Small intestine (tissue), 7 donors: ENCODE measurements around the gene TYROBP. TPM values are rescaled to one million over a fixed set of nuclear protein-coding genes. Genes with fewer than 3 reads are reported as not detected.
A peak's percentile ranks its signal among the peaks of the same experiment; 100 is the strongest.

Source experiments
- DNase-seq, 2 donors: peaks; one replicate each; pipeline versions ENCODE4 v3.0.0 to v3.0.0-alpha.2; 2013
- FAIRE-seq: peaks from 2 replicates; lab custom pipeline; 2012; peaks lifted over from hg19 to GRCh38; lab: Jason Lieb, UNC
- H3K27ac ChIP-seq, 3 donors: one replicate each; pipeline ENCODE4 v1.5.1; 2013; ENCODE audit warnings: low read length in 2 of 3, mild to moderate bottlenecking in 2 of 3, control low read depth in 1 of 3, inconsistent platforms in 1 of 3, low read depth in 1 of 3, moderate library complexity in 1 of 3
- H3K27me3 ChIP-seq, 3 donors: one replicate each; pipeline ENCODE4 v1.6.1; 2013; ENCODE audit warnings: low read length in 3 of 3, inconsistent platforms in 1 of 3; ENCODE audit not compliant: control insufficient read depth in 3 of 3, insufficient read depth in 3 of 3
- H3K36me3 ChIP-seq, 3 donors: one replicate each; pipeline ENCODE4 v1.6.1; 2013; ENCODE audit warnings: low read length in 3 of 3, inconsistent platforms in 1 of 3, low read depth in 1 of 3, mild to moderate bottlenecking in 1 of 3, moderate library complexity in 1 of 3; ENCODE audit not compliant: control insufficient read depth in 3 of 3, insufficient read depth in 2 of 3
- H3K4me1 ChIP-seq, 3 donors: one replicate each; pipeline ENCODE4 v1.6.1; 2013; ENCODE audit warnings: low read length in 2 of 3, inconsistent platforms in 1 of 3, low read depth in 1 of 3, mild to moderate bottlenecking in 1 of 3, moderate library complexity in 1 of 3; ENCODE audit not compliant: control insufficient read depth in 3 of 3, insufficient read depth in 2 of 3
- H3K4me3 ChIP-seq, 3 donors: one replicate each; pipeline ENCODE4 v1.5.1; 2013; ENCODE audit warnings: low read length in 3 of 3, control low read depth in 1 of 3, inconsistent platforms in 1 of 3, low read depth in 1 of 3, mild to moderate bottlenecking in 1 of 3, moderate library complexity in 1 of 3
- H3K9me3 ChIP-seq, 2 donors: one replicate each; pipeline ENCODE4 v1.6.1; 2013; ENCODE audit warnings: low read depth in 1 of 2, low read length in 1 of 2; ENCODE audit not compliant: control insufficient read depth in 2 of 2, insufficient read depth in 1 of 2
- WGBS, 3 donors: extraction: QIAGEN DNeasy Blood & Tissue Kit; methylation state at CpG; one replicate each; pipeline ENCODE4 v1.1.7; 2013; 5-methylcytosine and 5-hydroxymethylcytosine counted together
- polyA plus RNA-seq, 4 donors: library from polyadenylated mRNA; stranded (reverse) in 3 of 4; unstranded in 1 of 4; fragments of 200-250 nt in 3 of 4; fragments of 120-200 nt in 1 of 4; gene quantifications; one replicate each; pipeline versions ENCODE4 v1.2.1 to v1.2.3, GENCODE V29; 2013
- donor health status: healthy with polysubstance abuse.
- donor health status: control.
- donor health status: control.
- donor health status: Bipolar disorder and iron deficiency.
- donor health status: healthy.

TYROBP gene
- polyA plus RNA-seq, 4 donors: 15.9 to 128 (median 63.8) TPM

- DNase-seq (peak; percentile 14 to 35), FAIRE-seq (no peak)
- H3K9me3 ChIP-seq: peaks cover 0 to 5% of the 10 kb centered on the region in 2 donors
- H3K4me3 ChIP-seq: no peak overlapping the region
- H3K27ac ChIP-seq: no peak overlapping the region
- H3K27me3 ChIP-seq: peaks cover 3 to 70% (median 25%) of the 10 kb centered on the region in 3 donors
- peaks cover 0 to 5% (median 4%) of the 10 kb centered on the region in 3 donors for H3K4me1 ChIP-seq
- 12 to 30% (median 25%) methylated on average over 53 to 55 of the region's 55 CpGs for WGBS, 3 donors
- no peaks in the 10 kb centered on the region for H3K36me3 ChIP-seq
Observed at GRCh38 chr19:35860818-35861639, 47.1 kb downstream of the TYROBP start.

DNA sequence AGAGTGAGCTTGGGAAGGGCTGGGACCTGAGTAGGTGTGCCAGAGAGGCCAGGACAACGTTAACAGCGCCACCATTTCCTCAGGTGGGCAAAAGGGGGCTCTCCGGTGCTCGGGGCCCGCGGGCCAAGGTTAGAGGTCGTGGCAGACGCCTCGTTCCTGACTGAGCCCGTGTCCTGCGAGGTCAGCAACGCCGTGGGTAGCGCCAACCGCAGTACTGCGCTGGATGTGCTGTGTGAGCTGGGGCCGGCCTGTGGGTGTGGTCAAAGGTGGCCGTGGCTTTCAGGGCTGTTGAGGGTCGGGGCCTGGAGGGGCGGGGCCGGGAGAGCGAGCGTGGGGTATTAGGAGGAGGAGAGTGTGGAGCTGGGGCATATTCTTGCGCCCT, 47.7 kb downstream of the TYROBP start:
- Histone ChIP-seq H3K4me3 (no peak overlapping the region), H3K27me3 (peaks cover 3 to 70% (median 25%) of the 10 kb centered on the region in 3 donors), H3K4me1 (peaks cover 0 to 9% (median 4%) of the 10 kb centered on the region in 3 donors), H3K36me3 (no peaks in the 10 kb centered on the region), H3K27ac (no peak overlapping the region), H3K9me3 (peaks cover 0 to 5% of the 10 kb centered on the region in 2 donors)
- WGBS, 3 donors: 17 to 20% (median 20%) methylated on average over 22 to 24 of the region's 24 CpGs
- FAIRE-seq: no peak
- no peak for DNase-seq

GRCh38 chr19:35859414-35859813, 48.7 kb downstream of the TYROBP start:
- no peak overlapping the region for H3K4me3 ChIP-seq
- H3K4me1 ChIP-seq: peaks cover 0 to 9% (median 4%) of the 10 kb centered on the region in 3 donors
- H3K36me3 ChIP-seq: no peaks in the 10 kb centered on the region
- peak in 1 of 2 donors; percentile 25 for DNase-seq
- H3K27me3 ChIP-seq: peaks cover 3 to 79% (median 30%) of the 10 kb centered on the region in 3 donors
- no peak for FAIRE-seq
- WGBS, 3 donors: 15 to 52% (median 31%) methylated on average over 4 of the region's 4 CpGs
- no peak overlapping the region for H3K27ac ChIP-seq
- peaks cover 0 to 5% of the 10 kb centered on the region in 2 donors for H3K9me3 ChIP-seq

DNA sequence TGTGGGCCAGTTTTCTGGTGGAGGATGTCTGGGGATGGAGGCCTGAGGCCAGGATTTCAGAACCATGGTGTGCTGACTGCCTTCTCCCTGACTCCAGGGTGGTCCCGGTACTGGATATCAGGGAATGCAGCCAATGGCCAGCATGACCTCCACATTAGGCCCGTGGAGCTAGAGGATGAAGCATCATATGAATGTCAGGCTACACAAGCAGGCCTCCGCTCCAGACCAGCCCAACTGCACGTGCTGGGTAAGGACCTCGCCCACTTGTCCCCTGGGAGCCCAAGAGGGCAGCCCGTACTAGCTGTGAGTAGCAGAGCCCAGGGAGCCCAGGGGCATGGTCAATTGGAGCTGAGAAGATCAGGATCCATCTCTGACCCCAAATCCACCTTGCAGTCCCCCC, 49.8 kb downstream of the TYROBP start:
- Histone ChIP-seq H3K27ac (no peak overlapping the region), H3K9me3 (peaks cover 0 to 5% of the 10 kb centered on the region in 2 donors), H3K27me3 (peaks cover 3 to 80% (median 30%) of the 10 kb centered on the region in 3 donors), H3K4me1 (peaks cover 0 to 9% (median 4%) of the 10 kb centered on the region in 3 donors), H3K36me3 (no peaks in the 10 kb centered on the region), H3K4me3 (no peak overlapping the region)
- no peak for FAIRE-seq
- WGBS, 3 donors: 78 to 85% (median 81%) methylated on average over 6 of the region's 6 CpGs
- DNase-seq: no peak

DNA sequence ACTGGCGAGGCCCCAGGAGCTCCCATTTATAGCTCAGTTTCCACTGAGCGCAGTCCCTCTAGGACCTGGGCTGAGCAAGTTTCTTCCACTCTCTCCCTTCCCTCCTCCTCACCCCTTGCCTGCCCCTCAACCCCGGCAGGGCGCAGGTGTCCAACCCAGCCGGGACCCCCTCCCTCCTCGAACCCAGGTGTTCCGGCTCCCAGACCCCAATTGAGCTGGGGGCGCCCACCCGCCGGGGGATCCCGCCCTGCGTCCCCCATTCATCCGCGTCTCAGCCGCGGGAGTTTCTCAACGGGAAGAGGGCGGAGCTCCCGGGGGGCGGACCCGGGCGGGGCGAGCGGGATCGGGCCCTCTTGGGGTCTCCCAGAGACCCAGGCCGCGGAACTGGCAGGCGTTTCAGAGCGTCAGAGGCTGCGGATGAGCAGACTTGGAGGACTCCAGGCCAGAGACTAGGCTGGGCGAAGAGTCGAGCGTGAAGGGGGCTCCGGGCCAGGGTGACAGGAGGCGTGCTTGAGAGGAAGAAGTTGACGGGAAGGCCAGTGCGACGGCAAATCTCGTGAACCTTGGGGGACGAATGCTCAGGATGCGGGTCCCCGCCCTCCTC, 51.4 kb downstream of the TYROBP start, which contains the start of gene KIRREL2:
Gene KIRREL2 (plus strand): TSS at position 366 of the 604 bp plus-strand sequence. CDS start 209 bp downstream, at position 575.
- Histone ChIP-seq H3K9me3 (peaks cover 0 to 5% of the 10 kb centered on the region in 2 donors), H3K4me1 (peaks cover 0 to 9% (median 4%) of the 10 kb centered on the region in 3 donors), H3K36me3 (no peaks in the 10 kb centered on the region), H3K4me3 (peak within 1 kb of the TSS in 2 of 3 donors; percentile 21 to 35), H3K27me3 (peaks cover 3 to 77% (median 28%) of the 10 kb centered on the region in 3 donors), H3K27ac (no peak within 1 kb of the TSS)
- DNase-seq (peak in 1 of 2 donors; percentile 53), FAIRE-seq (no peak)
- WGBS, 3 donors: 1 to 4% (median 2%) methylated on average over 37 to 42 of the region's 42 CpGs

Other genes with a start within 250 kb of the TYROBP start
- under 1 TPM in 1 of 4 donors, not detected in 3; 0.07 TPM for gene UPK1A, start 241.8 kb downstream of the TYROBP start, polyA plus RNA-seq
- gene ZBTB32, start 203.7 kb downstream of the TYROBP start, polyA plus RNA-seq: under 1 TPM in 2 of 4 donors, not detected in 2; 0.22 to 0.35 TPM
- gene KMT2B, start 190.3 kb downstream of the TYROBP start, polyA plus RNA-seq: 10 to 100 TPM; 21.6 to 47.9 (median 26.3) TPM
- gene IGFLR1, start 165.8 kb downstream of the TYROBP start, polyA plus RNA-seq: 10 to 100 TPM in 3 of 4 donors, 1 to 10 TPM in 1; 4.3 to 17.8 (median 12.1) TPM
- gene U2AF1L4, start 162.9 kb downstream of the TYROBP start, polyA plus RNA-seq: 10 to 100 TPM; 14.6 to 99.7 (median 34.7) TPM
- 10 to 100 TPM; 59.7 to 95.9 (median 70.1) TPM for gene PSENEN, start 162.6 kb downstream of the TYROBP start, polyA plus RNA-seq
- gene LIN37, start 159.7 kb downstream of the TYROBP start, polyA plus RNA-seq: 10 to 100 TPM in 3 of 4 donors, 1 to 10 TPM in 1; 9.6 to 58.6 (median 26.7) TPM
- 10 to 100 TPM in 2 of 4 donors, 1 to 10 TPM in 2; 2.0 to 41.7 (median 11.5) TPM for gene HSPB6, start 151.3 kb downstream of the TYROBP start, polyA plus RNA-seq
- 10 to 100 TPM in 2 of 4 donors, 1 to 10 TPM in 2; 1.8 to 15.0 (median 6.2) TPM for gene PROSER3, start 150.1 kb downstream of the TYROBP start, polyA plus RNA-seq
- gene ARHGAP33, start 132.7 kb downstream of the TYROBP start, polyA plus RNA-seq: 10 to 100 TPM in 1 of 4 donors, 1 to 10 TPM in 3; 1.1 to 16.2 (median 5.0) TPM
- gene PRODH2, start 95.5 kb downstream of the TYROBP start, polyA plus RNA-seq: under 1 TPM in 2 of 4 donors, not detected in 2; 0.24 to 0.54 TPM
- under 1 TPM in 2 of 4 donors, not detected in 2; 0.06 to 0.52 TPM for gene NPHS1, start 55.8 kb downstream of the TYROBP start, polyA plus RNA-seq
- gene KIRREL2, start 51.4 kb downstream of the TYROBP start, polyA plus RNA-seq: under 1 TPM in 2 of 4 donors, not detected in 2; 0.10 to 0.62 TPM
- gene APLP1, start 39.7 kb downstream of the TYROBP start, polyA plus RNA-seq: 10 to 100 TPM in 1 of 4 donors, 1 to 10 TPM in 2, not detected in 1; 3.6 to 13.8 (median 4.7) TPM
- gene NFKBID, start 7.8 kb downstream of the TYROBP start, polyA plus RNA-seq: 1 to 10 TPM; 5.1 to 7.6 (median 6.4) TPM
- 10 to 100 TPM in 2 of 4 donors, 1 to 10 TPM in 2; 2.7 to 17.6 (median 11.0) TPM for gene HCST, start 5.8 kb downstream of the TYROBP start, polyA plus RNA-seq
- gene LRFN3, start 28.1 kb upstream of the TYROBP start, polyA plus RNA-seq: 10 to 100 TPM in 2 of 4 donors, 1 to 10 TPM in 2; 3.5 to 11.7 (median 8.7) TPM
- gene SDHAF1, start 86.9 kb upstream of the TYROBP start, polyA plus RNA-seq: 10 to 100 TPM; 27.8 to 58.4 (median 36.4) TPM
- 10 to 100 TPM in 1 of 4 donors, 1 to 10 TPM in 3; 3.0 to 16.0 (median 3.7) TPM for gene SYNE4, start 100.5 kb upstream of the TYROBP start, polyA plus RNA-seq
- 10 to 100 TPM; 14.3 to 19.7 (median 15.6) TPM for gene ALKBH6, start 105.9 kb upstream of the TYROBP start, polyA plus RNA-seq
- gene CLIP3, start 124.6 kb upstream of the TYROBP start, polyA plus RNA-seq: 1 to 10 TPM in 3 of 4 donors, under 1 TPM in 1; 0.45 to 7.5 (median 4.6) TPM
- gene THAP8, start 146.0 kb upstream of the TYROBP start, polyA plus RNA-seq: 1 to 10 TPM; 5.3 to 8.9 (median 6.6) TPM
- gene WDR62, start 146.6 kb upstream of the TYROBP start, polyA plus RNA-seq: 1 to 10 TPM in 2 of 4 donors, under 1 TPM in 2; 0.22 to 5.0 (median 1.4) TPM
- not detected for gene OVOL3, start 202.8 kb upstream of the TYROBP start, polyA plus RNA-seq
- 10 to 100 TPM; 46.5 to 77.5 (median 66.5) TPM for gene POLR2I, start 206.6 kb upstream of the TYROBP start, polyA plus RNA-seq
- 100 to 1,000 TPM in 3 of 4 donors, 10 to 100 TPM in 1; 75.0 to 133 (median 113) TPM for gene TBCB, start 207.2 kb upstream of the TYROBP start, polyA plus RNA-seq
- gene CAPNS1, start 231.8 kb upstream of the TYROBP start, polyA plus RNA-seq: 1,000 to 10,000 TPM in 1 of 4 donors, 100 to 1,000 TPM in 3; 600 to 1,094 (median 775) TPM
- gene COX7A1, start 244.2 kb upstream of the TYROBP start, polyA plus RNA-seq: 10 to 100 TPM in 2 of 4 donors, 1 to 10 TPM in 2; 1.3 to 26.2 (median 9.9) TPM